Stimulated activated CD4-positive, alpha-beta T cell treated with anti-CD3 and anti-CD28 coated beads, Interleukin-12 subunit alpha, Interleukin-12 subunit beta, amount 100 ng/mL, for 4 hours (primary cell): Measurements from ENCODE around the gene ZNF12.
"Not testable (repeated sequence)": the region's sequence is repeated elsewhere in the genome, so short reads cannot be mapped to it uniquely, and the experiment has no call there.

ENCODE experiments used
- DNase-seq: peaks from one replicate; pipeline ENCODE4 v3.0.0-alpha.2; 2020

Gene ZNF12

GRCh38 chr7:6706666-6707407 is at the start of gene ZNF12:
Gene ZNF12 (minus strand): TSS chr7:6706947. CDS start chr7:6705173, 1,774 bp downstream.
- DNase-seq = peak; percentile 95

GRCh38 chr7:6753964-6754363 is 47.2 kb upstream of the ZNF12 start, which contains the start of gene RSPH10B2:
Gene RSPH10B2 (plus strand): TSS chr7:6754103. CDS start chr7:6757678, 3,575 bp downstream.
- DNase-seq = not testable (repeated sequence)

- DNase-seq = not testable (repeated sequence)
These were observed 43.4 kb upstream of the ZNF12 start for GRCh38 chr7:6750173-6750572.

GRCh38 chr7:6749335-6749734 is 42.6 kb upstream of the ZNF12 start:
- not testable (repeated sequence) for DNase-seq

GRCh38 chr7:6744410-6745100 is 37.8 kb upstream of the ZNF12 start:
- DNase-seq = not testable (repeated sequence)

- DNase-seq = not testable (repeated sequence)
These were observed 31.7 kb upstream of the ZNF12 start for GRCh38 chr7:6738415-6738814.

- no peak for DNase-seq
These were observed 23.5 kb upstream of the ZNF12 start for GRCh38 chr7:6730343-6730633.

- peak; percentile 81 for DNase-seq
These were observed 23.0 kb upstream of the ZNF12 start for GRCh38 chr7:6729492-6730342.

- not testable (repeated sequence) for DNase-seq
These were observed 22.2 kb upstream of the ZNF12 start for GRCh38 chr7:6728893-6729491.

GRCh38 chr7:6727663-6728062 is 20.9 kb upstream of the ZNF12 start:
- no peak for DNase-seq

- not testable (repeated sequence) for DNase-seq
These were observed 19.6 kb upstream of the ZNF12 start for GRCh38 chr7:6726341-6726740.

- DNase-seq = no peak
These were observed 18.3 kb upstream of the ZNF12 start for GRCh38 chr7:6725003-6725402.

- DNase-seq = not testable (repeated sequence)
These were observed 17.6 kb upstream of the ZNF12 start for GRCh38 chr7:6724351-6724750.

- no peak for DNase-seq
These were observed 11.4 kb upstream of the ZNF12 start for GRCh38 chr7:6718124-6718523.

GRCh38 chr7:6715898-6716297 is 9.2 kb upstream of the ZNF12 start:
- DNase-seq = not testable (repeated sequence)

- DNase-seq = no peak
These were observed 7.6 kb upstream of the ZNF12 start for GRCh38 chr7:6714360-6714759.

- DNase-seq = no peak
These were observed 3.1 kb upstream of the ZNF12 start for GRCh38 chr7:6709808-6710207.

GRCh38 chr7:6708304-6708703 is 1.6 kb upstream of the ZNF12 start:
- no peak for DNase-seq

- peak; percentile 4 for DNase-seq
These were observed 635 bp downstream of the ZNF12 start for GRCh38 chr7:6705959-6706665.

- no peak for DNase-seq
These were observed 4.9 kb downstream of the ZNF12 start for GRCh38 chr7:6701860-6702259.

- DNase-seq = no peak
These were observed 6.0 kb downstream of the ZNF12 start for GRCh38 chr7:6700793-6701192.

- DNase-seq = no peak
These were observed 15.1 kb downstream of the ZNF12 start for GRCh38 chr7:6691609-6692106.
